ENCODE measurements around the gene CEP19. TPM values are rescaled to one million over a fixed set of nuclear protein-coding genes. Genes with fewer than 3 reads are reported as not detected.
"Not testable (repeated sequence)": the region's sequence is repeated elsewhere in the genome, so short reads cannot be mapped to it uniquely, and the experiment has no call there.

Gene CEP19, protein sequence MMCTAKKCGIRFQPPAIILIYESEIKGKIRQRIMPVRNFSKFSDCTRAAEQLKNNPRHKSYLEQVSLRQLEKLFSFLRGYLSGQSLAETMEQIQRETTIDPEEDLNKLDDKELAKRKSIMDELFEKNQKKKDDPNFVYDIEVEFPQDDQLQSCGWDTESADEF
- polyA plus RNA-seq (ENCODE audit: insufficient read length in 4 of 4), result 1 to 10 TPM; 5.0 to 5.8 (median 5.3) TPM

DNA sequence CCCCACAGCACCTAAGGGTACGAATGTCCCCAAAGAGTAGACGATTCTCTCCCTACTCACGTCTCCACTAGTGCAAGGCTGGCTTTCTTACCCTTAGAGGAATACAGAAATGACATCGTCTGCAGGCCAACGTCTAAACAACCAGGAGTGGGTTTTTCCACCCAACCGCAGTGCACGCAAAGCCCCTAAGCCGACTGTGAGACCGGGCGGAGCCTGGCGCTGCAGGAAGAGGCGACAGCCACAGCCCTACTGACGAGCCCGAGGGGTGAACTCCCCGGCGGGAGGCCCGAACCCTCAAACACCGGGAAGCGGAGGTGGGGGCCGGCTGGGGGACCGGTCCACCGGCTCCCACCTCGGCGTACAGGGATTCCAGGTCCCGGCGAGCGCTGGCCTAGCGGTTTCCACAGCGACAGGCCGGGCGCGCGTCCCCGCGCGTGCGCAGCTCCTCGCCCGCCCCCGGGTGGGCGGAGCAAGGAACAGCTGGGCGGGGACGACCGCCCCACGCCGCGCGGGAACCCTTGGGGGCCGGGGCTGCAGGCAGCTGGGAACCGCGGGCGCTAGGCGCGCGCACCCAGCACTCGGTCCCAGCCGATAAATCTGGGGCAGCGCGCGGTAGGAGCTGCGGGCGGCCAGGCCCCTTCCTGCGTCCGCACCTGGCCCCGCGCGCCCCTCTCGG lies at the start of gene CEP19, which contains the start of gene PIGX:
TSS of gene CEP19 (minus strand) at position 413 of the 676 bp plus-strand sequence. CDS start 3,593 bp downstream, outside the sequence.
TSS of gene PIGX (plus strand) at position 540 of the 676 bp plus-strand sequence.
- peak; percentile 78 to 85 (median 80) for DNase-seq (ENCODE audit: low read depth in 4 of 4, low spot score in 2 of 4)

DNA sequence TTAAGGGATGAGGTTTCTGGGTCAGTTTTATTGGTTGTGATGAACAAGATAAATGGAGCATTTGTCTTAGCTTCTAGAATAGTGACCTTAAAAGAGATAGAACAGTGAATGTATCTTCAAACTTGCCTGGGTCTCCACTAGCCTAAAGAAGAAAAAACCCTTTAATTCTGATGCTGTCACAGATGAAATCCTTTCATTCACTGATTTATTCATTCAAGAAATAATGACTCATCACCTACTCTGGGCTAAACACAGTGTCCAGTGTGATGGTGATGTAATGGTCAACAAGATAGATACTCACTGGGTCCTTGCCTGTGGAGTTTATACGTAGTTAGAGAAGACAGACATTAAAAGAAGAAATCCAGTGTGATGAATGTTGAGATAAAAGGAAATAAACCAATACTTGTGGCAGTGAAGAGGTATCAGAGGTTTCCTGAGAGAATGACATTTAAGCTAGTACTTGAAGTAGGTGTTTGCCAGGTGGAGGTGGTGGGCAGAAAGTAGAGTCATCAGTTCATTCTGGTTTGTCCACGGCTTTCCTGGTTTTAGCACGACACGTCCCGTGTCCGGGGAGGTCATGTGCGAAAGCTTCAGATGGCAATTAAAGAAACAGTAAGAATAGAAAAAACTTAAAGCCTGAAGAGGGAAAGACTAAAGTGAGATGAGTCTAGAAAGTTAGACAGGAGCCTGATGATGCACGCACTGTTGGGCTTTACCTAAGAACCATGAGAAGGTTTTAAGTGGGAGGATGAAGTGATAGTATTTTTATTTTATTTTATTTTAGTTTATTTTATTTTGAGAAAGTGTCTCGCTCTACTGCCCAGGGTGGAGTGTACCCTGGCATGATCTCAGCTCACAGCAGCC lies 46.1 kb upstream of the CEP19 start:
- no peak for DNase-seq (ENCODE audit: low read depth in 4 of 4, low spot score in 2 of 4)

DNA sequence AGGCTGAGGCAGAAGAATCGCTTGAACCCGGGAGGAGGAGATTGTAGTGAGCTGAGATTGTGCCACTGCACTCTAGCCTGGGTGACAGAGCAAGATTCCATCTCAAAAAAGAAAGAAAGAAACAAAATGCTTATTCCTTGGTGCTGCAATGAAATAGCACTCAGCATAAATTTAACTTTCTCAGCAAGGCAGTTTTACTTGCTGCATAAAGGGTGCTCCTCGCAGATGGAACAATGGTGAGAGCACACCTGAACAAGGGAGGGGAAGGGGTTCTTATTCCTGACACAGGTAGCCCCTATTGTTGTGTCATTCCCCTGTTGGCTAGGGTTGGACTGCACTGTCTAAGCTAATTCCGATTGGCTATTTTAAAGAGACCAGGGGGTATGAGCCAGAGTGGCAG lies 44.7 kb upstream of the CEP19 start:
- DNase-seq (ENCODE audit: low read depth in 4 of 4, low spot score in 2 of 4), result no peak

DNA sequence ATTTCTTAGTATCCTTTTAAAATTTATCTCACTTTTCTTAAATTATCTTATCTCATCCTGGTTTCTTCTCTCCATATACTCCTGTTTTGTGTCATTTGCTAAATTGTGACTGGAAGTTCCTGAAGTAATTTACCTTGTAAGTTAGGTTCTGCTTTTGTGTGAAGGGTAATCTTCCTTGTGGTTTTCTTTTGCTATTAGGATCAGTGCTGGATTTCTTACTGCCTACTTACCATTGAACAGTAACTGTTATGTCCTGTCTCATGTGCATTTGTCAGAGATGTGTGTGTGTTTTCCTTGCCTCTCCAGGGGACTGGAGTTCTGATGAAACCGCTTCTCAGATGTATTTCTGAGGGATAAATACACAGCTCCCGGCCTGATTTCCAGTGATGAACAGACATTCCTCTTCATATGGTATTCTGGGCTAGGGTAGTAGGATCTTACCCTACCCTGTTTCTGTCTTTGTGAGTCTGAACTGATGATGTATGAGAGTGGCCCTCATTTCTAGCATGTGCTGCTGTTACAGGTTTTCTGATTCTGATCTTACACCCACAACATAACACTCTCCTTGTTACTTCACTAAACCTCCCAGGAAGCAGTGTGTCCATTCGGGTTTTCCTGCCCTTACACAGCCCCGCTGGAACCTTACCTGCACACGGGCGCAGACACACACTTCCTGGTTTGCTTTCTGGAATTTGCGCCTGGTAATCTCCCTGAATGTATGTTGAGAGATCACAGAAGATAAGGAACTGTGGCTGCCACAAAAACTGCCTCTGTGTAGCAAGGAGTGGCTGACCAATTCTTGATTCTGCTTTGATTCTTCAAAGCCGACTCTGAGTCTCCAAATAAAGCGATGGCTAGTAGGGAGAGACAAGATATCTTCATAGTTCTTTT lies 42.3 kb upstream of the CEP19 start:
- DNase-seq (ENCODE audit: low read depth in 4 of 4, low spot score in 2 of 4), result no peak

DNA sequence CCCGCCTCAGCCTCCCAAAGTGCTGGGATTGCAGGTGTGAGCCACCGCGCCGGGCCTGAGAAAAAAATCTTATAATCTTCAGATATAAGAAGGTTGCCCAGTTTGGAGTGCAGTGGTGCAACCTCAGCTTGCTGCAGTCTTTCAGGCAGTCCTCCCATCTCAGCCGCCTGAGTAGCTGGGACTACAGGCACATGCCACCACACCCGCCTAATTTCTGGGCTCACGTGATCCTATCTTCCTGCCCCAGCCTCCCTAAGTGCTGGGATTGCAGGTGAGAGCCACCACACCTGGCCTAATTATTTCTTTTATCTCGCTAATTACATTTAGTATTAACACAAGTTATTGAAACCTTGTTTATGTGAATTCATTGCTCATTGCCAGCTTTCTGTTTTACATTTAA lies 41.2 kb upstream of the CEP19 start:
- DNase-seq (ENCODE audit: low read depth in 4 of 4, low spot score in 2 of 4), result no peak

DNA sequence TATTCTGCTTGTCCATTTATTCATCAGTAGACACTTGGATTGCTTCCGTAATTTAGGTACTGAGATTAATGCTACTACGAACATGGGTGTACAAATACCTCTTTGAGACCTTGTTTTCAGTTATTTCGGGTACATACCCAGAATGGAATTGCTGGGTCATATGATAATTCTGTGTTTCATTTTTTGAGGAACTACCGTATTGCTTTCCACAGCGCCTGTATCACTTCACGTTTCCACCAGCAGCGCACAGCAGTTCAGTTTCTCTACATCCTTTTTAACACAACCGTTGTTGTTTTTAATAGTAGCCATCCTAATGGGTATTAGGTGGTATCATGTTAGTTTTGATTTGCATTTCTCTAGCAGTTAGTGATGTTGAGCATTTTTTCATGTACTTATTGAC lies 37.1 kb upstream of the CEP19 start:
- no peak for DNase-seq (ENCODE audit: low read depth in 4 of 4, low spot score in 2 of 4)

DNA sequence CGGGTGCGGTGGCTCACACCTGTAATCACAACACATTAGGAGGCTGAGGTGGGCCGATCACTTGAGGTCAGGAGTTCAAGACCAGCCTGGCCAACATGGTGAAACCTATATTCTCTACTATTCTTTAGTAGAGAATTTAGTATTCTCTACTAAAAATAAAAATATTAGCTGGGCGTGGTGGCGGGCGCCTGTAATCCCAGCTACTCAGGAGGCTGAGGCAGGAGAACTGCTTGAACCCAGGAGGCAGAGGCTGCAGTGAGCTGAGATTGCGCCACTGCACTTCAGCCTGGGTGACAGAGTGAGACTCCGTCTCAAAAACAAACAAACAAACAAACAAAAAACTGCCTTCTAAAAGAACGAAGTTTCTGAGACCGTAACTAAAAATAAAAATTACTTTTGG lies 31.5 kb upstream of the CEP19 start:
- not testable (repeated sequence) for DNase-seq (ENCODE audit: low read depth in 4 of 4, low spot score in 2 of 4)

DNA sequence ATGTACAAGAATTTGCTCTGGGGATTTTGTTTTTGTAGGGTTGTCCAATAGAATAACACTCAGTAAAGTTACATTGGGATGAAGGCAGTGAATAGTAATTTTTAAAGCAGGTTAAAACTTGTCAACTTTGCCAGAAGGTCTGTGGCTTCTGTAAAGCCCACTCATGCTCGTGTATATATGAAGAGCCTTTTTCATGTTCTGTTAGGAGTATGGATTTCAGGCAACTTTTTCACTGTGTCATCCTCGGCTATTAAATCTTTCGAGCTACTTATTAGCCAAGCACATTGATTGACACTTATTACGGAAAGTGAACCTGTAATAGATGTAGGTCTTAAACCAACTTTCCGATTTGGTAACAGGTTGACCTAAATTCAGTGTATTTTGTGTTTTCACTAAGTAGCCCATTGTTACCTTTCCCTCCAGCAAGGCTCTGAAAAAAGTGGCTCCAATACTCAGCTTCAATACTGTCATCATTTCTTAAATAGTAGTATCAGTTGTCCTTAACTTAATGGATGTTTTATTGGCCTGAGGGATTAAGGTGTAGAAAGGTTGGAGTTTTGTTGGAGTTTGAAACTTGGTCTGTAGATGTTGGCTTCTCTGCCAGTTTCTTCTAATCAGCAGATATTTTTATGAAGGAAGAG lies 29.3 kb upstream of the CEP19 start:
- peak in 1 of 4 donors; percentile 21 for DNase-seq (ENCODE audit: low read depth in 4 of 4, low spot score in 2 of 4)

DNA sequence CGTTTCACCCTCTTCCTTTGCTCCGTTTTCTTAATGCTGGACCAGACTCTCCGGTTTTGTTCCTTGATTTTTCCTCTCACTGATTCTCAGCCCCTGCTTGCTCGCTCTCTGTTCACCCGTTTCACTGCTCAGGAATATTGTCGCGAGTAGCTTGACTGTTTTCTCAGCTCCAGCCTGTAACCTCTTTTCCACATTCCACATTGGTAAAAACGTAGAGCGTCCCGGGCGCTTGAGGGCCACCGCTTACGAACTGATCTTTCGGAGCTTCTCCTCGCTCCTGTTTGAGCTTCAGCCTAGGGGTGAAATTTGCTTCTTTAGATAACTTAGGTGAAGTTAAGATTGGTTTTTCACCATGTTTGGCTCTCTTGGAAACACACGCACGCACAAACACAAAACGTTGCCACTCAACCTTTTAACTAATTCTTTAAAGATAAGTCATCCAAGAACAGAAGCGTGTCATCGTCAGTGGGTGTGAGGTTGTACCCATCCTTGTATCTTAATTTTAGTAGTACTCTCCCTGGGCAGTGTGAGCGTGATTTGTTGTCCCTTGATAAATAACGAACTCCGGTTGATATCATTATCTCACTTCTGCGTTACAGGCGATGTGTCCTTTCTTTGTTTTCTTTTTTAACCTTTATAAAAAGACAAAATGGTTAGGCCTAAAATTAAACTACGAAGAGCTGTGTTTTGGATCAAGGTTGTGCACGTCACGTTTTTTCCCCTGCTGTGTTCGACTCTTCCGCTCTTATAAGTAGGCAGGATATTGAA lies 28.6 kb upstream of the CEP19 start:
- DNase-seq (ENCODE audit: low read depth in 4 of 4, low spot score in 2 of 4), result peak; percentile 41 to 76 (median 56)

DNA sequence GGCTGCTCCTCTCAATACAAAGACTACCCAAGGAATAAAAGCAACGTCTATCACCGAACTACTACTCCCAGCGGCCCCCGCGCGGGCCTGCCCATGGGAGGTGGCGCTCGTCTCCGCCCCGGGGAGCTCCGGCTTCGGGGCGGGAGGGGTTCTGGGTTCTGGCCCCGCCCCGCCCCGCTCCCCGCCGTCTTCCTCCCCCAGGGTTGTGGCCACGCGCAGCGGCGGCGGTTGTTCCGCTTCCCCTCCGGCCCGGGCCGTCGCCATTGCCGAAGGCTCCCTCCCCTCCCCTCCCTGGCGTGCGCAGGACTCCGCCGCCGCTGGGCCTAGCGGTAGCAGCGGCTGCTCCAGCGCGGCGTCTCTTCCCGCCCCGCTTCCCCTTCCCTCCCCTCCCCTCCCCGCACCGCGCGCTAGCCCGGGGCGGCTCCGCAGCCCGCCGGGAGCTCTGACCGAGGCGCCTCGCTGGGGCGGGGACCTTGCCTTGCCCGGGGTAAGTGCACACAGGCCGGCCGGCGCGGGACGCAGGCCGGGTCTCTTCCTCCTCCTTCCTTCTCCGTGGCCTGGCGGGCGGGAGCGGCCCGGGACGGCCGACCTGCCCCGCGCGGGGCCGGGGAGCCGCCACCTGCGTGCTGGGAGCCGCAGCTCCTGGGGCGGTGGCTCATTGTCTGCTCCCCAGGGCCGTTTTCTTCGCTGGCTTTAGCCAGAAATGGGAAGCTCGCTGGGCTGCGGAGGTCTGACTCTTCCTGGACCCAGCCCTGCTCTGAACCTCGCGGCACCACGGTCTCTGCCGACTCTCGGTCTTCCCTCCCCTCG lies 27.8 kb upstream of the CEP19 start, which contains the start of gene PAK2:
TSS of gene PAK2 (plus strand) at position 187 of the 810 bp plus-strand sequence. CDS start 42,790 bp downstream, outside the sequence.
- peak; percentile 39 to 76 (median 69) for DNase-seq (ENCODE audit: low read depth in 4 of 4, low spot score in 2 of 4)

DNA sequence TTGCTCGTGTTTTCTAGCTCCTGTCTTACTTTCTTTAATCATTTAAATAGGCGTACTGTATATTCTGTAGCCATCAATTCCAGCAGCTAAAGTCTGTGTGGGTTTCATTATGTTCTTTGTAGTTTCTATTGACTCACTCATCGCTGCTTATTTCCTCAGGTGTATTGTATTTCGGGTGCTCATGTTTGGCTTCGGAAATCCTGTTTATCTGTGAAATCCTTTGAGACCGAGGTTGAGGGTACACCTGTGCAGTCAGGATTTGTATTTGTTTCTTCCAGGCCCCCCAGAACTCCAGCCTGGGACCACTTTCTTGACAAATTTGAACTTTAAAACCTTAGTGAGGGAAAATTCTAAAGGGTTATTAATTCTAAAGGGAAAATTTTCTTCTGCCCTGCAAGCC lies 25.6 kb upstream of the CEP19 start:
- DNase-seq (ENCODE audit: low read depth in 4 of 4, low spot score in 2 of 4), result no peak

DNA sequence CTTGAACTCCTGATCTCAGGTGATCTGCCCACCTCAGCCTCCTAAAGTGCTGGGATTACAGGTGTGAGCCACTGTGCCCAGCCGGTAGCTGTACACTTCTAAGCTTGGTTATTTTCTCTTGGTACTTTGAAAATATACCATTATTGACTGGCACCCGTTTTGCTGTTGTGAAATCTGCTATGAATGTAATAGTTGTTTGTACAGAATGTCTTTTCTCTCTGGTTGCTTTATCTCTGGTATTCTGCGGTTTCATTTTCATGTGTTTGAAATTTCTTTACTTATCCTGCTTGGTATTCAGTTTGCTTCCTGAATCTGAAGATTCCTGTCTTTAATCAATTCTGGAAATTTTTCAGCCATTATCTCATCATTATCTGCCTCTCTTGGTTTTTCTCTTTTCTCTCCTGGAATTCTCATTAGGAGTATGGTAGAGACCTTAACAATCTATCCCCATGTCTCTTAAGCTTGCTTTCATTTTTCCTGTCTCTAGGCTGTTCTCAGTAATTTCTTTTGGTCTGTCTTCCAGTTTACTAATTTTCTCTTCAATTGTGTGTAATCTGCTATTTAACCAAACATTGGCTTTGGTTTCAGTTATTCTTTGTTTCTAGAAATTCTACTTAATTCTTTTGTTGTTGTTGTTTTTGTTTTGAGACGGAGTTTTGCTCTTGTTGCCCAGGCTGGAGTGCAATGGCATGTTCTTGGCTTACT lies 24.8 kb upstream of the CEP19 start:
- DNase-seq (ENCODE audit: low read depth in 4 of 4, low spot score in 2 of 4), result no peak

DNA sequence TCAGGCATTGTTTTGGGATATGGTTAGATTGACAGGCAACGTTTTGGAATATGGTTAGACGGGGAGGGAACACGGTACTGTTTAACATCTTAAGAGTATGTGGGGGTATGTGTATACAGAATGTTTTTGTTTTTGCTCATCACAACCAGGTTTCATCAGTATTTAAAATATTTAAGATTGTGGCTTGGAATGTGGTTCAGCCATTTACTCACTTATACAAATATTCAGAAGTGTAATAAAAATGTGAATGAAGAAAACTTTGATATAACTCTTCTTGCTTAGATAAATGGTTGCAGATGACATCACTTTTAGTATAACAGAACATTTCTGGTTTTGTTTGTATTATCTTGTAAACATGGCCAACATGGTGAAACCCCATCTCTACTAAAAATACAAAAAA lies 23.7 kb upstream of the CEP19 start:
- no peak for DNase-seq (ENCODE audit: low read depth in 4 of 4, low spot score in 2 of 4)

DNA sequence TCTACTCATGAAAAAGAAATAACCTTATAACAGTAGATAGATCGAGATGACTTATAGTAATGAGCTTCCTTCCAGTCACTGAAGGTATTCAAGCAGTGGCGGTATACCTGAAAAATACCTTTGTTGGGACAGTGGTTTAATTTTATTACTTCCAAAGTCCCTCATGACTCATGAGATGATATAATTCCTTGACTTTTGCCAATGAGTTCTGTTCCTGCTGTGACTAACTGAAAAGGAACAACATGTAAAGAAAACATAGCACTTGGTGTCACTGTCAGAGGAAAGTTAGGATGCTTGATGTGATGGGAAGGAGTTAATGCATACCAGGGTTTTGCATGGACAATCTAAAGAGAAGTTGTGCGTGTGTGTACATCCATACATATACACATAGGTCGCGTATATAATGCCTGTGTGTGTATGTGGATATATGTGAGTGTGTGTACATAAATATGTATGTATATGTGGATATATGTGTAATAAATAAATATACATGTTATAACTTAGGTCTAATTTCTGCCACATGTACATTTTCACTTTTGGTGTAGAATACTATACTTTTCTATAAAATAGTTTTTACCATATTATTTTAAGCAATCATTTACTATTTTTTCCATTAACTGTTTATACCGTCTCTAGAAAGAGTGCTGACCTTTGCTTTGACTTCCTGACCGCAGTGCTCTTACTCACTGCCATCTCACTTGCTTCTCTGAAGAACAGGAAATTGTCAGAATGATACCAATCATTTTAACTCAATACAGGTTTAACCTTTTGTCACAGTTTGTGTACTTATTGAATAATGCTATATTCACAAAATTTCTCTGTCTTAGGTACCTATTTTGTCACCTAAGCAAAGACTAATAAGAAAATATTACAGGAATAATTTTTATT lies 15.0 kb upstream of the CEP19 start:
- no peak for DNase-seq (ENCODE audit: low read depth in 4 of 4, low spot score in 2 of 4)

DNA sequence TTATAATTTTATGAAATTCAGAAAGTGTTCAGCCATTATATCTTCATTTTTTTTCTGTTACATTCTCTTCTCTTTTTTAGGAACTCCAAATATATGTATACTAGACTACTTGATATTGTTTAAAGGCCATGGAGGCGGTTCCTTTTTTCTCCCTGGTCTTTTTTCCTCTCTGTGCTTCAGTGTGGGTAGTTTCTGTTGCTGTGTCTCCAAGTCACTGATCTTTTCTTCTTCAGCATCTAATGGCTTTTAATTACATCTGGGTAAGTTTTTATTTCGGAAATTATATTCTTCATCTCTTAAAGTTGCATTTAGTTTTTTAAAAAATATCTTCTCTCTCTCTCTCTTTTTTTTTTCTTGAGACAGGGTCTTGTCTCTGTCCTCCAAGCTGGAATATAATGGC lies 9.0 kb upstream of the CEP19 start:
- no peak for DNase-seq (ENCODE audit: low read depth in 4 of 4, low spot score in 2 of 4)

DNA sequence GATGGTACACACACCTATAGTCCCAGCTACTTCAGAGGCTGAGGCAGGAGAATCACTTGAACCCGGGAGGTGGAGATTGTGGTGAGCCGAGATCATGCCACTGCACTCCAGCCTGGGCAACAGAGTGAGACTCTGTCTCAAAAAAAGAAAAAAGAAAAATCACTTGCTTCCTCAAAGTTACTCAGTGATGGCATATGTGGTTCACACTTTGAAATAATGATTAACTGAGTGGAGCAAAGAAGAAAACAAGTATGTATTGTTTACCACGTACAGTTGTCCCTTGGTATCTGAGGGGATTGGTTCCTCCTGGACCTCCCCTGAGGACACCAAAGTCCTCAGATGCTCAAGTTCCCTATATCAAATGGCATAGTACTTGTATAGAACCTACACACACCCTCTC lies 5.1 kb upstream of the CEP19 start:
- not testable (repeated sequence) for DNase-seq (ENCODE audit: low read depth in 4 of 4, low spot score in 2 of 4)

Data from left renal cortex interstitium (tissue), 4 donors.